Astrocyte (in vitro differentiated cells and primary cell): ENCODE data around the gene UVRAG. TPM values are rescaled to one million over a fixed set of nuclear protein-coding genes. Genes with fewer than 3 reads are reported as not detected.

ENCODE experiments used
- DNase-seq: peaks from one replicate; pipeline ENCODE4 v3.0.0-alpha.2; 2010; ENCODE audit warnings: low read depth
- FAIRE-seq: peaks from 2 replicates; lab custom pipeline; 2011; peaks lifted over from hg19 to GRCh38; lab: Jason Lieb, UNC
- H2AFZ ChIP-seq: 2 replicates; pipeline ENCODE4 v1.6.0; 2012; ENCODE audit warnings: low read depth, low read length, inconsistent platforms
- H3K27ac ChIP-seq: 2 replicates; pipeline ENCODE4 v1.5.1; 2011; ENCODE audit warnings: low read depth, low read length, inconsistent platforms
- H3K27me3 ChIP-seq: 2 replicates; pipeline ENCODE4 v1.6.0; 2011; ENCODE audit warnings: low read length, inconsistent platforms; ENCODE audit not compliant: insufficient read depth
- H3K36me3 ChIP-seq: 2 replicates; pipeline ENCODE4 v1.5.1; 2011; ENCODE audit warnings: low read length, inconsistent platforms; ENCODE audit not compliant: insufficient read depth
- H3K4me1 ChIP-seq: 2 replicates; pipeline ENCODE4 v1.5.1; 2011; ENCODE audit warnings: low read length, inconsistent platforms; ENCODE audit not compliant: insufficient read depth
- H3K4me2 ChIP-seq: 2 replicates; pipeline ENCODE4 v1.6.0; 2012; ENCODE audit warnings: low read length, inconsistent platforms
- H3K4me3 ChIP-seq: 2 replicates; pipeline ENCODE4 v1.5.1; 2011; ENCODE audit warnings: low read depth, mild to moderate bottlenecking, low read length, inconsistent platforms; ENCODE audit not compliant: insufficient read depth
- H3K79me2 ChIP-seq: 2 replicates; pipeline ENCODE4 v1.6.0; 2012; ENCODE audit warnings: mild to moderate bottlenecking, low read length, inconsistent platforms; ENCODE audit not compliant: insufficient read depth
- H3K9ac ChIP-seq: 2 replicates; pipeline ENCODE4 v1.6.0; 2012; ENCODE audit warnings: mild to moderate bottlenecking, low read length, inconsistent platforms
- H3K9me3 ChIP-seq: 2 replicates; pipeline ENCODE4 v1.5.1; 2012; ENCODE audit warnings: low read depth, mild to moderate bottlenecking, low read length, inconsistent platforms; ENCODE audit not compliant: insufficient read depth
- H4K20me1 ChIP-seq: 2 replicates; pipeline ENCODE4 v1.6.0; 2012; ENCODE audit warnings: low read length, inconsistent platforms; ENCODE audit not compliant: insufficient read depth
- H3K27ac Mint-ChIP-seq: one replicate; pipeline ENCODE4 v1.8.0; 2021; ENCODE audit warnings: mild to moderate bottlenecking, mixed read lengths; ENCODE audit not compliant: unreplicated experiment
- H3K27me3 Mint-ChIP-seq: one replicate; pipeline ENCODE4 v1.8.0; 2021; ENCODE audit warnings: low read depth, mixed read lengths; ENCODE audit not compliant: unreplicated experiment
- H3K36me3 Mint-ChIP-seq: one replicate; pipeline ENCODE4 v1.8.0; 2021; ENCODE audit warnings: low read depth, mixed read lengths; ENCODE audit not compliant: unreplicated experiment
- H3K4me1 Mint-ChIP-seq: one replicate; pipeline ENCODE4 v1.8.0; 2021; ENCODE audit warnings: low read depth, mixed read lengths; ENCODE audit not compliant: unreplicated experiment
- H3K4me3 Mint-ChIP-seq: one replicate; pipeline ENCODE4 v1.8.0; 2021; ENCODE audit warnings: mild to moderate bottlenecking, moderate library complexity, mixed read lengths; ENCODE audit not compliant: unreplicated experiment
- H3K9me3 Mint-ChIP-seq: one replicate; pipeline ENCODE4 v1.8.0; 2021; ENCODE audit warnings: mild to moderate bottlenecking, mixed read lengths; ENCODE audit not compliant: unreplicated experiment
- EZH2 ChIP-seq: IDR thresholded peaks from 2 replicates; pipeline ENCODE4 v1.6.1; 2012; ENCODE audit warnings: mild to moderate bottlenecking, low read length, inconsistent platforms; ENCODE audit not compliant: insufficient read depth
- total RNA-seq: library from RNA; stranded (reverse); gene quantifications from 2 replicates; pipeline ENCODE4 v1.2.1, GENCODE V29; 2021
- TF ChIP-seq, protein P1 (sequence below): IDR thresholded peaks from 2 replicates; pipeline ENCODE4 v1.5.1; 2011; ENCODE audit warnings: low read depth, mild to moderate bottlenecking, inconsistent platforms, low read length, moderate library complexity; ENCODE audit not compliant: insufficient read depth

The UVRAG gene
- total RNA-seq, 1 donor from 2014 or later, result 15.3 TPM

DNA sequence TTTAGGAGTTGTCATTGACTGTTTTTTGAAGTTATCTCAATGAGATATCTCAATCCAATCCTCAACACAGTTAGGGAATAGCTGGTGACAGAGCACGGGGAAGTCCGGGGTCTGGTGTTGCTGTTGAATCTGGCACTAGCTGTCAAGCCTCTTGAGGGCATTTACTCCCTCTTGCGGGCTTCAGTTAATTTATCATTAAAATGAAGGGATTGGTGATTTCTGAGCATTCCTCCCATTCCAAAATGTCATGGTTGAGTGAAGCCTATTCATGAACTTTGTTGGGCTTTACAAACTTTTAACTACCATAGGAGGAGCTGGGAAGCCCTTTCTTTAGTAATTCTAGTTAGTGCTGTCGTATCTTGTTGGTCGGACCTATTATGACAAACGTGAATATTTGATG is 40.2 kb downstream of the UVRAG start:
- DNase-seq (no peak), FAIRE-seq (no peak)
- peaks cover 6% of the 10 kb centered on the region for H3K79me2 ChIP-seq
- Mint-ChIP-seq H3K4me1 (peaks cover 18% of the 10 kb centered on the region), H3K4me3 (no peak overlapping the region), H3K36me3 (no peaks in the 10 kb centered on the region), H3K27ac (no peak overlapping the region), H3K9me3 (no peaks in the 10 kb centered on the region), H3K27me3 (no peaks in the 10 kb centered on the region)
- no peak overlapping the region for H3K4me2 ChIP-seq
- H3K27ac ChIP-seq, result no peak overlapping the region
- H3K4me1 ChIP-seq, result no peaks in the 10 kb centered on the region
- no peak overlapping the region for H2AFZ ChIP-seq
- no peak for TF ChIP-seq EZH2
- H3K27me3 ChIP-seq, result no peaks in the 10 kb centered on the region
- H3K9ac ChIP-seq, result no peak overlapping the region
- no peaks in the 10 kb centered on the region for H3K36me3 ChIP-seq
- H3K4me3 ChIP-seq, result no peak overlapping the region
- peaks cover 5% of the 10 kb centered on the region for H4K20me1 ChIP-seq
- no peaks in the 10 kb centered on the region for H3K9me3 ChIP-seq

DNA sequence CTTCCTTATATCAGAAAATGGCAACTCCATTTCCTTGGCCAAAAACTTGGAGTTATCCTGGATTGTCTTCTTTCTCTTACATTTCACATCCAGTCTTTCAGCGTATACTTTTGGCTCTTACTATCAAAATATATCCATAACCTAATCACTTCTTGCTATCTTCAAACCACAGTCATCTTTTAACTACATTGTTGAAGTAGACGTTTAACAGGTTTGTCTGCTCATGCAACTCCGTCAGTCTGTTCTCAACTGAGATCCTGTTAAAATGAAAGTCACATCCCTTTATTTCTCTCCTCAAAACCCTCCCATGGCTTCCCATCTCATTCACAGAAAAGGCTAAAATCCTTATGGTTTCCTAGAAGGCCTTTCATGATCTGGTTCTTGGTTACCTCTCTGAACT is 41.9 kb downstream of the UVRAG start:
- Histone ChIP-seq H3K27ac (no peak overlapping the region), H3K27me3 (no peaks in the 10 kb centered on the region), H3K4me2 (no peak overlapping the region), H3K36me3 (no peaks in the 10 kb centered on the region), H3K4me3 (no peak overlapping the region), H3K9ac (no peak overlapping the region), H3K4me1 (no peaks in the 10 kb centered on the region), H2AFZ (no peak overlapping the region), H4K20me1 (peaks cover 5% of the 10 kb centered on the region), H3K79me2 (peaks cover 3% of the 10 kb centered on the region), H3K9me3 (no peaks in the 10 kb centered on the region)
- FAIRE-seq (no peak), DNase-seq (no peak)
- no peak overlapping the region for H3K4me3 Mint-ChIP-seq
- H3K27me3 Mint-ChIP-seq, result no peaks in the 10 kb centered on the region
- H3K27ac Mint-ChIP-seq, result peak overlapping the region; percentile 34
- no peaks in the 10 kb centered on the region for H3K9me3 Mint-ChIP-seq
- TF ChIP-seq, protein P1, sequence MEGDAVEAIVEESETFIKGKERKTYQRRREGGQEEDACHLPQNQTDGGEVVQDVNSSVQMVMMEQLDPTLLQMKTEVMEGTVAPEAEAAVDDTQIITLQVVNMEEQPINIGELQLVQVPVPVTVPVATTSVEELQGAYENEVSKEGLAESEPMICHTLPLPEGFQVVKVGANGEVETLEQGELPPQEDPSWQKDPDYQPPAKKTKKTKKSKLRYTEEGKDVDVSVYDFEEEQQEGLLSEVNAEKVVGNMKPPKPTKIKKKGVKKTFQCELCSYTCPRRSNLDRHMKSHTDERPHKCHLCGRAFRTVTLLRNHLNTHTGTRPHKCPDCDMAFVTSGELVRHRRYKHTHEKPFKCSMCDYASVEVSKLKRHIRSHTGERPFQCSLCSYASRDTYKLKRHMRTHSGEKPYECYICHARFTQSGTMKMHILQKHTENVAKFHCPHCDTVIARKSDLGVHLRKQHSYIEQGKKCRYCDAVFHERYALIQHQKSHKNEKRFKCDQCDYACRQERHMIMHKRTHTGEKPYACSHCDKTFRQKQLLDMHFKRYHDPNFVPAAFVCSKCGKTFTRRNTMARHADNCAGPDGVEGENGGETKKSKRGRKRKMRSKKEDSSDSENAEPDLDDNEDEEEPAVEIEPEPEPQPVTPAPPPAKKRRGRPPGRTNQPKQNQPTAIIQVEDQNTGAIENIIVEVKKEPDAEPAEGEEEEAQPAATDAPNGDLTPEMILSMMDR, result no peak
- TF ChIP-seq EZH2, result no peak
- H3K4me1 Mint-ChIP-seq, result peaks cover 7% of the 10 kb centered on the region
- H3K36me3 Mint-ChIP-seq, result no peaks in the 10 kb centered on the region

DNA sequence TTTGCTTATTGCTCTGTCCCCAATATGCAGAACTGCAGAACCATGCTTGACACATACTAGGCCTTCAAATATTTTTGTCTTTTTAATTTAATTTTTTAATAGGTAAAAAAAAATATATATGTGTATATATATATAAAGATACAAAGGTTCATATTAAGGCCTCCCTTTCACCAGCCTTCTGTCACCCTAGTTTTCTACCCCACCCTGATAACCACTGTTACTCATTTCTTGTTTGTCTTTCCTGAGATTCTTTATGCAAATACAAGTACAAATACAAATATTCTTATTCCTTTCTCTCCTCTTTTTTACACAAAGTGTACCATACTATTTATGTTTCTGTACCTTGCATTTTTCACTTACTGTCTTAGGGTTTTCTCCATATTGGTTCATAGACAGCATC is 43.0 kb downstream of the UVRAG start:
- Histone ChIP-seq H3K9ac (no peak overlapping the region), H3K79me2 (peaks cover 3% of the 10 kb centered on the region), H3K9me3 (no peaks in the 10 kb centered on the region), H2AFZ (no peak overlapping the region), H3K27me3 (no peaks in the 10 kb centered on the region), H3K4me3 (no peak overlapping the region), H3K27ac (no peak overlapping the region), H4K20me1 (peaks cover 5% of the 10 kb centered on the region), H3K4me2 (no peak overlapping the region), H3K4me1 (no peaks in the 10 kb centered on the region), H3K36me3 (no peaks in the 10 kb centered on the region)
- Mint-ChIP-seq H3K36me3 (no peaks in the 10 kb centered on the region), H3K27ac (no peak overlapping the region), H3K9me3 (no peaks in the 10 kb centered on the region), H3K4me1 (peaks cover 7% of the 10 kb centered on the region), H3K4me3 (no peak overlapping the region), H3K27me3 (no peaks in the 10 kb centered on the region)
- FAIRE-seq (peak; percentile 17), DNase-seq (no peak)
- no peak for TF ChIP-seq EZH2
- TF ChIP-seq, protein P1, result no peak
